Prostate gland (tissue), 2 donors: Measurements from ENCODE around the gene PRH2.

ENCODE experiments used
- CTCF ChIP-seq, 4 experiments: fragments of 200-600 bp in 2 of 4; fragments of 450-650 bp in 2 of 4; sonication (generic) in 2 of 4; IDR thresholded peaks; 1 replicate in 3 of 4; 2 replicates in 1 of 4; pipeline ENCODE4 v1.5.1; 2016 to 2019; ENCODE audit warnings: antibody characterized with exemption in 4 of 4, mild to moderate bottlenecking in 2 of 4, moderate library complexity in 2 of 4
- POLR2A ChIP-seq: fragments of 450-650 bp; IDR thresholded peaks from one replicate; pipeline ENCODE4 v1.6.1; 2016; ENCODE audit warnings: antibody characterized with exemption, mild to moderate bottlenecking

- TF ChIP-seq POLR2A (no peak), CTCF (IDR thresholded peaks at IDR 0.05) (no peak)
Measured at GRCh38 chr12:10900972-10901371, 28.1 kb upstream of the PRH2 start.
